Epithelial cell of proximal tubule (primary cell): Measurements from ENCODE around the gene KPNA5. TPM values are rescaled to one million over a fixed set of nuclear protein-coding genes. Genes with fewer than 3 reads are reported as not detected.
A peak's percentile ranks its signal among the peaks of the same experiment; 100 is the strongest.
"Not testable (repeated sequence)": the region's sequence is repeated elsewhere in the genome, so short reads cannot be mapped to it uniquely, and the experiment has no call there.

ENCODE experiments used
- DNase-seq: peaks from one replicate; pipeline ENCODE4 v3.0.0-alpha.2; 2011; ENCODE audit warnings: low read depth
- H3K4me3 ChIP-seq: 2 replicates; pipeline ENCODE4 v1.5.1; 2011; ENCODE audit warnings: low read depth, mild to moderate bottlenecking, low read length
- CTCF ChIP-seq: conservative IDR thresholded peaks from 2 replicates; pipeline ENCODE4 v1.5.1; 2012; ENCODE audit warnings: low read depth, mild to moderate bottlenecking, low read length
- total RNA-seq: library from RNA; depleted of rRNA; stranded (reverse); fragments of >200 nt; gene quantifications from 2 replicates; pipeline ENCODE4 v1.2.3, GENCODE V29; 2015

Gene KPNA5
- total RNA-seq, 1 donor from 2014 or later = 2.5 TPM

GRCh38 chr6:116661594-116661993, 19.4 kb upstream of the KPNA5 start:
- no peak for DNase-seq
- no peak overlapping the region for H3K4me3 ChIP-seq
- no peak for TF ChIP-seq CTCF

DNA sequence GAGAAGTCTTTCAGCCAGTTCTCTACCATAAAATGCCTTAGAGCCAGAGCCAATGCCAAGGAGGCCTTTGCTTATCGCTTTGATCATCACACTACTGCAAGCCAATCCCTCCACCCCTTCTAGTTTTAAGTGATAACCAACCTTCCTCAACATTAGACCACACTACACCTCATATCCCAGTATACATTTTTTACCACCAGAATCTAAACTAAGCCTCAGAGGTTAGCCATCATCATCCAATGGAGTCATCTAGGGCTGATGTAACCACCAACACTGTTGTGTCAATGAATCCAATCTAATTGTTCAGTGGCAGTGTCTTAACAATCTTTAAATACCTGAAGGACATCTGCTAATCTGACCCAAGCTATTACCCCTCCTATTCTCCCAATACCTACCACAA, 18.8 kb upstream of the KPNA5 start:
- no peak for TF ChIP-seq CTCF
- no peak overlapping the region for H3K4me3 ChIP-seq
- DNase-seq = no peak

GRCh38 chr6:116663308-116663707, 17.7 kb upstream of the KPNA5 start:
- no peak for TF ChIP-seq CTCF
- DNase-seq = no peak
- H3K4me3 ChIP-seq = no peak overlapping the region

DNA sequence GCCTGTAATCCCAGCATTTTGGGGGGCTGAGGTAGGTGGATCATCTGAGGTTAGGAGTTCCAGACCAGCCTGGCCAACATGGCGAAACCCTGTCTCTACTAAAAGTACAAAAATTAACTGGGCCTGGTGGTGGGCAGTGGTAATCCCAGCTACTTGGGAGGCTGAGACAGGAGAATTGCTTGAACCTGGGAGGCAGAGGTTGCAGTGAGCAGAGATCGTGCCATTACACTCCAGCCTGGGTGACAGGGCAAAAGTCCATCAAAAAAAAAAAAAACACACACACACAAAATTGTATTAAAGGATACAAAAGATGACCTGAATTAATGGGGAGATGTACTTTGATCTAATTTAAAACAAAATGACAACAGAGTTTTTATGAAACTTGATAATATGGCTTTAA, 16.8 kb upstream of the KPNA5 start:
- not testable (repeated sequence) for H3K4me3 ChIP-seq, DNase-seq

GRCh38 chr6:116665464-116665863, 15.5 kb upstream of the KPNA5 start:
- no peak for DNase-seq
- no peak for TF ChIP-seq CTCF
- H3K4me3 ChIP-seq = peak overlapping the region; percentile 12

DNA sequence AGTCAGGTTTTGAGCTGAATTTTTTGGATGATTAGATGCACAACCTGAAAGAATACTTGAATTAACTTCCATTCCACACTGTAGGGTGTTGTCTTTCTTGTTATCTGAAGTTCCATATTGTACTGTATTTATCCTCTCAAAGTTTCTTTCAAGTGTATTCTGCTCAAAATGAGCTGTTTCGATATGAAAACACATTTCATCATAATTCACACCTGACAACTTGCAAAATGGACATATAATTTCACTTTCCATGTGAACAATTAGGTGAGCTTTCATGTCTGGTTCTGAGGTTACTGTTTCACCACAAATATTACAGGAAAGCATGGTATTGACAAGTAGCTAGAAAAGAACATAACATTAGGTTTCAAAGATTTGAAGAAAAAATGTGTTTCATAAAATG, 14.1 kb upstream of the KPNA5 start:
- no peak for DNase-seq
- TF ChIP-seq CTCF = no peak
- H3K4me3 ChIP-seq = peak overlapping the region; percentile 10

DNA sequence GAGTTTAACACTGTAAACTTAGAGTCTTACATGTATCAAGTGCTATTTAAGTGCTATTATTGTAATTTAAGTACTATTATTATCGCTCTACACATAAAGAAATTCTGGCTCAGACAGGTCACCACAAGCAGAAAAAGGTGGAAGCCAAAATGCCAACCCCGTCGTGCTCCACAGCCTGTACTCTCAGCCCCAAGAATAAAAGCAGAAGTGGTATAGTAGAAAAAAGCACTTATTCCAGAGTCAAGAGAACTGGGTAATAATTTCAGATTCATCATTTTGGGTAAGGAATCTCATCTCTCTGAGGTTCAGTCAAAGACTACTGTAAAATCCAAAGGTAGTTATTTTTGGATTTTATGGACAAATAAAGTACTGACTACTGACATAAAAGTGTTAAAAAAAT, 13.4 kb upstream of the KPNA5 start:
- TF ChIP-seq CTCF = no peak
- peak overlapping the region; percentile 71 for H3K4me3 ChIP-seq
- DNase-seq = no peak

- no peak for TF ChIP-seq CTCF
- no peak for DNase-seq
- no peak overlapping the region for H3K4me3 ChIP-seq
Measured at GRCh38 chr6:116672306-116672705, 8.7 kb upstream of the KPNA5 start.
